H4 (cell line): ENCODE data around the gene MAP3K8. TPM values are rescaled to one million over a fixed set of nuclear protein-coding genes. Genes with fewer than 3 reads are reported as not detected.

Experiments
- DNase-seq: peaks from one replicate; pipeline ENCODE4 v3.0.0-alpha.2; 2015; ENCODE audit warnings: low spot score
- total RNA-seq: library from RNA; depleted of rRNA; stranded (reverse); fragments of >200 nt; shearing (Covaris generic); gene quantifications from 2 replicates; pipeline ENCODE4 v1.2.3, GENCODE V29; 2014; rRNA removed

The MAP3K8 gene
- total RNA-seq = 0.94 and 3.3 TPM in 2 replicates

DNA sequence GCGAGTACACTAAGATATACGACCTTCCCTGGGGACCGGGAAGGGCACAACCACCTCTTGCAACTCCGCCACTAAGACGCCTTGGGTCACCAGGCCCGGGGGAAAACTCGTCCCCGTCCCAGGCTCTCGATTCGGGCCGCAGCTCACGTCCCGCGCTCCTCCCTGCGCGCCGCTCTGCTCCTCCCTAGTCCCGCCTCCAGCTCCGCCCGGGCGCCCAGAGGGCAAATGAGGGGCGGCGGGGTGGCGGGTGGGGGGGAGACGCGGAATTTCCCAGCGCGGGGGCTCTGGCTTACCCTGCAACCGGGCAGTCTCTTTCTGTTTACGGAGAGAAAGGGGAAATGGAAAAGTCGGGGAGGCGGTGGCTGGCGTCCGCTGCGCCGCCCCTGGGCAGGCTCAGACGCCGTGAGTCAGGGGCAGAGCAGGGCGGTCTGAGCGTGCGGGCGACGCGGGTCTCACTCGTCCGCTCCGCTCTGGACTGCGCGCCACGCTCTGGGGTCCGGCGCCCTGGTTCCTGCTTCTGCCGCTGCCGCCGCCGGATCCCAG is at the start of gene MAP3K8:
MAP3K8 (plus strand) TSS at position 455 of the 543 bp plus-strand sequence. CDS start 4,755 bp downstream, outside the sequence.
- DNase-seq = peak; percentile 62

DNA sequence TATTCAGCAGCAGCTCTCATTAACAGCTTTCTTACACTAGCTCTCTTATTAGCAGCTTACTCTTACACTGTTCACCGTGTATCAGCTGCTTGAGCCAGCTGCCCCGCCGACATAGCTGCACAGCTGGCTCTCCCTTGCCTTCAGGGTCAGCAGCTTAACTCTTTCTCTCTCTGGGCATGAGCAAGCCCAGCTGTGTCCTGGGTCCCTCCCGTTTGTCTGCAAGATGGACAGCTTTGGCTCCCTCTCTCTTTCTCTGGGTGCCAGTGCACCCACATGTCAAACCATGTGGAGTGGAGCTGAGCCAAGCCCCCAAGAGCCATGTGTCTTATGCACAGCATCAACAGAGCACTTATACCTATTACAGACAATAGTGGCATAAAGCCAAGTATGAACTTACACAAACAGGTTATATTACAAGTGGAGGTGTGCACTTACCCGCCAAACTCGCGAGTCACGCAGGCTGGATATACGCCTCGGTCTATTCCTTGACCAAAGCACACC is 49.2 kb upstream of the MAP3K8 start:
- DNase-seq = peak; percentile 30

DNA sequence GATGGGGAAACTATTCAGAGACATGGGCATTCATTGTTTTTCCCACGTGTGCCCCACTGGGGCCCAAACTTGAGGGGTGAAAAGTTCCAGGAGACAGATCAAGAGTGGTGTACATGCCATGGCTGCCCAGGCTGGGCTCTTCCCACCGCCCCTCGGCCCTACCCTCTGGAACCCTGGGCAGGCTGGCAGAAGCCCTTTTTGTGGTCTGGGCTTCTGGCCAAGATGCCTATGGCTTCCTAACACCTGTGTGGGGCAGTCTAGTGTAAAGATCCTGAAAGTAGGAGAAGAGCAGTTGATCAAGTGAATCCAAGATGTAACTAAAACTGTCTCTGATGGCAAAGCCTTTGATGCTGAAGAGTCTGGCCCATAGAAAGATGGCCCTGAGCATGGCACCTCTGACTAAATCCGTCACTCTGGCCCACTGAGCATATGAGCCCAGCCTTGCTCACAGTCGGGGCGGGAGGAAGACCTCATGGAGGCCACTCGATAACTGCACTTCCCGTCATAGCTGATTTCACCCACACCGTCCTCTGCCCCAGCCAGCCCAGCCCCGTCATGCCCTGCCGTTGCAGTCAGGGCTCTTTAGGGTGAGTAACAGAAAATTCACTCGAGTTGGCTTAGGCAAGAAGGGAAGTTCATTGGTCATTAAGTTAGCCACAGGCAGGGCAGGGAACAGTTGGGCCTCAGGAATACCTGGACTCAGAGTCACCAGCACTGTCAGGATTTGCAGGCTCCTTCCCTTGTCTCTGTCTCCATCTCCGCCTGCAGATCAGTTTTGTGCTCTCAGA is 47.0 kb upstream of the MAP3K8 start:
- no peak for DNase-seq

- DNase-seq = peak; percentile 45
These were observed 46.2 kb upstream of the MAP3K8 start for GRCh38 chr10:30387646-30388243.

DNA sequence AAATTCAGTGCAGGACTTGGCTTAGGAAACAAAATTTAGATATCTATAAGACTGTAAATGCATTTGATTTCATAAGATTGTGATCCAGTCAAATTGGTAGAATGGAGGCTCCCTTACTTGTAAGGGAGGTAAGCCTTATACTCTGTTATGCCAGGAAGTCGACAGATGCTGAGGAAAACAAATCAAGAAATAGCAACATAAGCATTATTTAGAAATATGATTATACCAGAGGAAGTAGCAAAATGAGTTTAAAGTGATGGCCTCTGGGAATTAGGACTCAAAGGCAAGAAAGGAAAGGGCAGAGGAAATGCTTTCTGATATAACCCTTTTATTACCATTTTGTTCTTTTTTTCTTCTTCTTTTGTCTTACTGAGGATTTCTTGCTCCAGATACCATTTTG is 44.4 kb upstream of the MAP3K8 start:
- no peak for DNase-seq

GRCh38 chr10:30390207-30390606 is 43.8 kb upstream of the MAP3K8 start:
- DNase-seq = no peak

GRCh38 chr10:30391266-30391665 is 42.7 kb upstream of the MAP3K8 start:
- DNase-seq = no peak

DNA sequence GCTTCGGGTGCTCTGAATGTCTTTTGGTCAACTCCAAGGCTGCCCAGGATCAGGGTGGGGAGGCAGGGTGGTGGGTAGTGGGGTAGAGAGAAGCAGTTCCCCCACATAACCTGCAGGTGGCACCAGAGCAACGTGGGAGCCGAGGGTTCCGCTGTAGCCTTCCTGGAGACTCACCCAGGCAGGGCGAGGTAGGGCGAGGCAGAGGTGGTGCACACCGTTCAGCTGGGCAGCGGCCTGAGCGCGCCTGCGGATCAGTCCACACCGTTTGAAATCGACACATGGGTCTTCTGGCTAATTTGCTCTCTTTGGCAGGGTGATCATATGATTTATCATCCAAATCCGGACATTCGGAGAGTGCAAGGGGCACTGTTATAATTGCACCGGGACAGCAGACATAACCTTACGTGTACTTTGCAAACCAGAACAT is 41.4 kb upstream of the MAP3K8 start:
- peak; percentile 48 for DNase-seq

- no peak for DNase-seq
These were observed 37.7 kb upstream of the MAP3K8 start for GRCh38 chr10:30396293-30396692.

GRCh38 chr10:30396698-30397097 is 37.3 kb upstream of the MAP3K8 start:
- DNase-seq = no peak

- no peak for DNase-seq
These were observed 35.8 kb upstream of the MAP3K8 start for GRCh38 chr10:30398193-30398592.

- DNase-seq = no peak
These were observed 35.2 kb upstream of the MAP3K8 start for GRCh38 chr10:30398788-30399187.

GRCh38 chr10:30403494-30403893 is 30.5 kb upstream of the MAP3K8 start:
- DNase-seq = no peak

- DNase-seq = no peak
These were observed 29.4 kb upstream of the MAP3K8 start for GRCh38 chr10:30404540-30404939.

- DNase-seq = no peak
These were observed 22.7 kb upstream of the MAP3K8 start for GRCh38 chr10:30411263-30411662.

GRCh38 chr10:30412901-30413300 is 21.1 kb upstream of the MAP3K8 start:
- DNase-seq = no peak

- DNase-seq = peak; percentile 61
These were observed 19.9 kb upstream of the MAP3K8 start for GRCh38 chr10:30413996-30414576.

GRCh38 chr10:30415593-30415992 is 18.4 kb upstream of the MAP3K8 start:
- DNase-seq = no peak

DNA sequence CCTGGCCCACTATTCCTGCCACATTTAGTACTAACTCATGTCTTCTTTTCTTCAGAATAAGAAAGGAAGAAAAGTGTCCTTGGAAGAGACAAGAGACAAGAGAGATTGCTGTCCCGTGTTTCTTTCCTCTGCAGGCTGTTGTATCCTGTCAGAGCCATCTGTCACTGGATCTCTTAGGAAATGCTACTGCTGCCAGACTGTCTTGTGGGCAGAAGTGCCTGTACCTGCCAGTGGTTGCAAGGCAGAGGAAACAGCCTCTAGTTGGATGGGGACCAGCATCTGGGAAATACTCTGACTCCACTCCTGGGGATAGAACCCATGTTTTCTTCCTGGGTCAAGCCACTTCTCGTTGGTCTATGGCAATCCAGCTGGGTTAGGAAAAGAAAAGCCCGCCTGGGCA is 16.7 kb upstream of the MAP3K8 start:
- DNase-seq = no peak

GRCh38 chr10:30420266-30420665 is 13.7 kb upstream of the MAP3K8 start:
- no peak for DNase-seq

DNA sequence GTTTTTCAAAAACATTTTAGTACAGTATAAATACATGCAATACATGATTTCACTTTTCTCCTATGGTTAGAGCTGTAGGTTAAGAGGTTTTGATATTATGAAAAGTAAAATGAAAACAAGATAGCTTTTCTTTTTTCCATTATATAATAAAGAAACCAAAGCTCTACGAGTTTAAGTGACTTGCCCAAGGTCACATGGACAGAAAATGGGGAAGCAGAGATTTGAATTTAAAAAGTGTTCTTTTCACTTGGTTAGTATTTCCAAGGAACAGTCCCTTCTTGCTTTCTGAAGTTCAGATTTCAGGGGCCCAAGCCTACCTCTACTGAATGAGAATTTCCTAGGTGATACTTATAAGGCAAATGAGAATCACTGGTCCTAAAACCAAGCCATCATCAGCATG is 13.2 kb upstream of the MAP3K8 start:
- DNase-seq = no peak

DNA sequence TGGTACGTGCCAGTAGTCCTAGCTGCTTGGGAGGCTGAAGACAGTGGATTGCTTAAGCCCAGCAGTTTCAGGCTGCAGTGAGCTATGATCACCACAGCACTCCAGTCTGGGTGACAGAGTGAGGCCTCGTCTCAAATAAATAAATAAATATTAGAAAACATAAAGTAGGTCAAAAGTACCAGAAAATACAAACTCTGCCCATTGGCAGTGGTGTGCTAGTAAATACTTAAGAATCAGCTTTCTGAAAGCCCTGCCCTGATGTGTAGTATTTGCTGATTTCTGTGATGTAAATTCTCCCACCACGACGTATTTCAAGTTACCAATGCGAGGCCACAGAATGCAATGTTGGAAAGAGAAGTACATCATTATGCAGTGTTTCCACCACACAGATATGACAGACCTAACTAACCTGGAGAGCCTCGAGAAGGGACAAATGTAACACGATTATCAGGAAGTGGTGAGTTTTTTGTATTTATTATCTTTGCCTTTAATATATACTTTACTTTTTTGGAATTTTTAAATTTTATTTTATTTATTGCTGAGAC is 11.8 kb upstream of the MAP3K8 start:
- DNase-seq = no peak
